ENCODE data around the gene MC1R. TPM values are rescaled to one million over a fixed set of nuclear protein-coding genes. Genes with fewer than 3 reads are reported as not detected.
A peak's percentile ranks its signal among the peaks of the same experiment; 100 is the strongest.

The MC1R gene
- total RNA-seq, 4 donors from 2014 or later = 2.0 to 5.0 (median 2.9) TPM

DNA sequence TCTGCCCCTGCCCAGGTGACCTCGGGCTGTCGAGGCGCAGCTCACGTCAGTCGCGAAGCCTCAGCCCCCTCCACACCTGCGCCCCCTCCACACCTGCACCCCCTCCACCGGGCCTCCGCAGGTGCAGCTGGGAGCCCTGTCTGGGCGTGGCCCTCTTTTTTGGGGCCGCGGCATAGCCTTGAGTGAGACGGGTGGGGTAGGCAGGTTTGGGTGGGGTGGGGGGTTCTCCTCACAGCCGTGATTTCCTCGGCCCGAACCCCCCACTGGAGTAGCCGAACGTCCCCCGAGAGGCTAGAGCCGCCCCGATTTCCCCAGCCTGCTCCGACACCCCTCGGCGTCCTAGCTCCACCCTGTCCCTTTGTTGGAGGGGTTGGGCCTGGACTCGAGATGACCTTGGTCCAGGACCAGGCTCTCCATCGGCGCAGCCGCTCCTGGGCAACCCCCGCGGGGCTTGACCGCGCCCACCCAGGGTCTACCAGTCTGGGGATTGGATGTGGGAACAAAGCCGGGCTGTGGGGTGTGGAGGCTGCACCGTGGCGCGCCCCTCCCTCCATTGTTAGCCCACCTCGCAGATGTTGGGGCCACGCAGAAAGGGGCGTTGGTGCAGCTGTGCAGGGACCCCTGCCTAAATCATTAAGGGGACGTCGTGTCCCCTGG, 5.1 kb downstream of the MC1R start:
- Histone ChIP-seq H3K9me3 (no peaks in the 10 kb centered on the region), H3K36me3 (no peaks in the 10 kb centered on the region), H3K27me3 (peaks cover 6 to 98% (median 30%) of the 10 kb centered on the region in 4 donors), H3K27ac (replicated peaks in 1 of 4) (peak overlapping the region in 3 of 4 donors; percentile 51 to 77 (median 73)), H3K4me1 (peaks cover 52 to 77% (median 63%) of the 10 kb centered on the region in 4 donors), H3K4me3 (peak overlapping the region; percentile 59 to 76 (median 62))
- TF ChIP-seq, protein P1, sequence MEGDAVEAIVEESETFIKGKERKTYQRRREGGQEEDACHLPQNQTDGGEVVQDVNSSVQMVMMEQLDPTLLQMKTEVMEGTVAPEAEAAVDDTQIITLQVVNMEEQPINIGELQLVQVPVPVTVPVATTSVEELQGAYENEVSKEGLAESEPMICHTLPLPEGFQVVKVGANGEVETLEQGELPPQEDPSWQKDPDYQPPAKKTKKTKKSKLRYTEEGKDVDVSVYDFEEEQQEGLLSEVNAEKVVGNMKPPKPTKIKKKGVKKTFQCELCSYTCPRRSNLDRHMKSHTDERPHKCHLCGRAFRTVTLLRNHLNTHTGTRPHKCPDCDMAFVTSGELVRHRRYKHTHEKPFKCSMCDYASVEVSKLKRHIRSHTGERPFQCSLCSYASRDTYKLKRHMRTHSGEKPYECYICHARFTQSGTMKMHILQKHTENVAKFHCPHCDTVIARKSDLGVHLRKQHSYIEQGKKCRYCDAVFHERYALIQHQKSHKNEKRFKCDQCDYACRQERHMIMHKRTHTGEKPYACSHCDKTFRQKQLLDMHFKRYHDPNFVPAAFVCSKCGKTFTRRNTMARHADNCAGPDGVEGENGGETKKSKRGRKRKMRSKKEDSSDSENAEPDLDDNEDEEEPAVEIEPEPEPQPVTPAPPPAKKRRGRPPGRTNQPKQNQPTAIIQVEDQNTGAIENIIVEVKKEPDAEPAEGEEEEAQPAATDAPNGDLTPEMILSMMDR (IDR thresholded peaks at IDR 0.05) = no peak
- no peak for TF ChIP-seq POLR2A (IDR thresholded peaks at IDR 0.05; ENCODE audit: low read depth)
- no peak for TF ChIP-seq EP300 (IDR thresholded peaks at IDR 0.05)
- intact Hi-C loops (cut with DNase I) = no loop called here
- DNase-seq (ENCODE audit: extremely low spot score) = no peak
- 3% methylated on average over 5 of the region's 41 CpGs for WGBS

DNA sequence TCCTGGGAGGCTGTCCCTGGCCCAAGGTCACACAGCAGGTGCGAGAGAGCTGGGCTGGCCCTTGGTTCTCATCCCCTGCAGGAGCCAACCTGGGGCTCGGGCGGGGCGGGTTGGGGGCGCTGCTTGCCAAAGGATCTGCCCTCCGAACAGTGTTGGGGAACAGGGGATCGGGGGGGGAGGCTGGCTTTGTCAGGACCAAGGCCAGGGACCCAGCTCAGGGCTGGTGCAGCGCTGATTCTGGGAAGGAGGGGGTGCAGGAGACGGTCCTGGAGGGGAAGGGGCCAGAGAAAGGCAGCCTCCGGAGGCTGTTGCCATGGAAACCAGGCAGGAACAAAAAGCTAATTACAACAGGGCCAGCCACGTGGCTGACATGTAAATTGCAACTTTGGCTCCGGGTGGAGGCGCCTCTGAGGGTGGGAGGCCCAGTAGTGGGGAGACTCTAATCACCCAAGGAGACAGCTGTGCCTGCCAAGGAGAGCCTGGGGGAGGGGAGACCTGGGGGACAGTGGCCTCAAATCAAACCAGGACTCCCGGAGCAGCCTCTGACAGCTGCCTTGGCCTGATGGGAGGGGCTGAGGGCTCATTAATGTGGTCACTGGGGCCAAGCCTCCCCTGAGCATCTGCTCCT, 5.7 kb downstream of the MC1R start:
- intact Hi-C loops (cut with DNase I) = no loop called here
- Histone ChIP-seq H3K4me1 (peaks cover 48 to 71% (median 56%) of the 10 kb centered on the region in 4 donors), H3K9me3 (no peaks in the 10 kb centered on the region), H3K4me3 (peak overlapping the region in 1 of 4 donors; percentile 59), H3K27ac (replicated peaks in 1 of 4) (no peak overlapping the region), H3K36me3 (no peaks in the 10 kb centered on the region), H3K27me3 (peaks cover 6 to 98% (median 32%) of the 10 kb centered on the region in 4 donors)
- TF ChIP-seq EP300 (IDR thresholded peaks at IDR 0.05) (no peak), POLR2AphosphoS5 (IDR thresholded peaks at IDR 0.05) (no peak), POLR2A (IDR thresholded peaks at IDR 0.05; ENCODE audit: low read depth) (no peak)
- TF ChIP-seq, protein P1 (IDR thresholded peaks at IDR 0.05) = no peak
- WGBS = 6% methylated on average over 12 of the region's 14 CpGs
- DNase-seq (ENCODE audit: extremely low spot score) = no peak

DNA sequence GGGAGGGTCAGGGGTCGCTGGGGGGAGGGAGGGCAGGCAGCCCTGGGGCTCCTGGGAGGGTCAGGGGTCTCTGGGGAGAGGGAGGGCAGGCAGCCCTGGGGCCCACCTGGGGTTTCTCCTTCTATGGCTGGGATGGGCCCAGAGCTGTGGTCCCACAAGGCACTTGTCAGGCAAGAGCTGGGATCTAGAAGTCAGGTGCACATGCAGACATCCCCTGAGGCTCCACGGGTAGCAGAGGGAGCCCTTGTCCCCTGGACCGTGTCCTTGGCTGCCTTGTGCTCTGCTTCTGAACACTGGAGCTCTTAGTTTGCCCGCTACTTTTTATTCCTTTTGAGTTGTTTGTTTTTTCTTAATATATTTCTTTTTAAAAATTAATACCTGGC, 6.3 kb downstream of the MC1R start:
- peaks cover 48 to 66% (median 56%) of the 10 kb centered on the region in 4 donors for H3K4me1 ChIP-seq

DNA sequence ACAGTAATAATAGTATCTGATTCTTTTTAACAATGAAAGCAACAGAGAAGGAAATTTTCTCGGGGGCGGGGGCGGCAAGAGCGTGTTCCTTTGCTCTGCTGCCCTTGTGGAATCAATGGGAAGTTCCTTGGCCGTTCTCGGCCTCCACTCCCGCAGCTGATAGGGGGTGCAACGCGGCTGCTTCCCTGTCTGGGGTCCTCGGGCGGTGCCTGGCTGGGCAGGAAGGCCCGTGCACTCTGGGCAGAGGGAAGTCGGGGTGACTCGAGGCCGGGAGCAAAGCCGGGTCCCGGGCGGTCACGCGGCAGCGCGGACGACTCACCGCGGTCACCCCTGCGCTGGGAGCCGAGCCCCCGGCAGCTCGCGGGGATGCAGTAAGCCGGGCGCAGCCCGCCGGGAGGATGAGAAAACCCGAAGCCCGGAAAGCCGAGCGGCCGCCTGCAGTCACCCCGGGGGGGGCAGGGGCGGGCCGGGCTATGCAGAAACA, 7.0 kb downstream of the MC1R start:
- Histone ChIP-seq H3K4me1 (peaks cover 48 to 62% (median 55%) of the 10 kb centered on the region in 4 donors), H3K9me3 (no peaks in the 10 kb centered on the region), H3K27me3 (peaks cover 6 to 98% (median 35%) of the 10 kb centered on the region in 4 donors), H3K27ac (replicated peaks in 1 of 4) (no peak overlapping the region), H3K36me3 (no peaks in the 10 kb centered on the region), H3K4me3 (peak overlapping the region; percentile 48 to 65 (median 54))
- DNase-seq (ENCODE audit: extremely low spot score) = no peak
- 0% methylated on average over 16 of the region's 42 CpGs for WGBS
- TF ChIP-seq, protein P1 (IDR thresholded peaks at IDR 0.05) = no peak
- TF ChIP-seq POLR2AphosphoS5 (IDR thresholded peaks at IDR 0.05) (no peak), EP300 (IDR thresholded peaks at IDR 0.05) (no peak), POLR2A (IDR thresholded peaks at IDR 0.05; ENCODE audit: low read depth) (no peak)
- intact Hi-C loops (cut with DNase I) = no loop called here

More for the DNA sequence above, 6.3 kb downstream of the MC1R start:
- peaks cover 6 to 98% (median 33%) of the 10 kb centered on the region in 4 donors for H3K27me3 ChIP-seq
- no peak overlapping the region for H3K4me3 ChIP-seq
- WGBS = 33% methylated on average over 4 of the region's 4 CpGs
- no peaks in the 10 kb centered on the region for H3K36me3 ChIP-seq
- no peak for TF ChIP-seq EP300 (IDR thresholded peaks at IDR 0.05)
- TF ChIP-seq POLR2AphosphoS5 (IDR thresholded peaks at IDR 0.05) = no peak
- TF ChIP-seq POLR2A (IDR thresholded peaks at IDR 0.05; ENCODE audit: low read depth) = no peak
- TF ChIP-seq, protein P1 (IDR thresholded peaks at IDR 0.05) = no peak
- DNase-seq (ENCODE audit: extremely low spot score) = no peak
- intact Hi-C loops (cut with DNase I) = no loop called here
- H3K9me3 ChIP-seq = no peaks in the 10 kb centered on the region
- no peak overlapping the region for H3K27ac ChIP-seq (replicated peaks in 1 of 4)
